CD4-positive, alpha-beta T cell treated with Interleukin-1 beta for 1 hour (primary cell): ENCODE data around the gene ABLIM3.

ENCODE experiments used
- DNase-seq, 2 donors: peaks; one replicate each; pipeline ENCODE4 v3.0.0-alpha.2; 2020 to 2022

ABLIM3 gene

GRCh38 chr5:149221326-149221725, 80.0 kb downstream of the ABLIM3 start:
- DNase-seq: no peak

- DNase-seq: no peak
These were observed 80.5 kb downstream of the ABLIM3 start for GRCh38 chr5:149221731-149222342.

- DNase-seq: no peak
These were observed 82.0 kb downstream of the ABLIM3 start for GRCh38 chr5:149223081-149223848.

- DNase-seq: no peak
These were observed 83.0 kb downstream of the ABLIM3 start for GRCh38 chr5:149224282-149224681.

- DNase-seq: no peak
These were observed 86.0 kb downstream of the ABLIM3 start for GRCh38 chr5:149227168-149227826.

- DNase-seq: no peak
These were observed 87.5 kb downstream of the ABLIM3 start for GRCh38 chr5:149228618-149229297.

- no peak for DNase-seq
These were observed 88.1 kb downstream of the ABLIM3 start for GRCh38 chr5:149229298-149229937.

GRCh38 chr5:149235841-149236240, 94.5 kb downstream of the ABLIM3 start:
- no peak for DNase-seq

- no peak for DNase-seq
These were observed 96.4 kb downstream of the ABLIM3 start for GRCh38 chr5:149237662-149238061.

GRCh38 chr5:149238540-149238939, 97.2 kb downstream of the ABLIM3 start:
- no peak for DNase-seq

GRCh38 chr5:149239917-149240316, 98.6 kb downstream of the ABLIM3 start:
- no peak for DNase-seq

- DNase-seq: peak; percentile 67 to 74
These were observed 99.2 kb downstream of the ABLIM3 start for GRCh38 chr5:149240354-149240998.

GRCh38 chr5:149242339-149242738, 101.0 kb downstream of the ABLIM3 start:
- DNase-seq: no peak

GRCh38 chr5:149246906-149247305, 105.6 kb downstream of the ABLIM3 start:
- DNase-seq: no peak

GRCh38 chr5:149247726-149248125, 106.4 kb downstream of the ABLIM3 start:
- DNase-seq: no peak

GRCh38 chr5:149251546-149251945, 110.3 kb downstream of the ABLIM3 start:
- DNase-seq: no peak

GRCh38 chr5:149254506-149254905, 113.2 kb downstream of the ABLIM3 start:
- no peak for DNase-seq

GRCh38 chr5:149256451-149256850, 115.2 kb downstream of the ABLIM3 start:
- no peak for DNase-seq

GRCh38 chr5:149257131-149257530, 115.8 kb downstream of the ABLIM3 start:
- no peak for DNase-seq

- no peak for DNase-seq
These were observed 116.8 kb downstream of the ABLIM3 start for GRCh38 chr5:149257889-149258705.

GRCh38 chr5:149260761-149261160, 119.5 kb downstream of the ABLIM3 start:
- no peak for DNase-seq

- no peak for DNase-seq
These were observed 120.0 kb downstream of the ABLIM3 start for GRCh38 chr5:149261246-149261645.
